Endodermal cell (in vitro differentiated cells): ENCODE results near the gene TMEM164. TPM values are rescaled to one million over a fixed set of nuclear protein-coding genes. Genes with fewer than 3 reads are reported as not detected.
"Not testable (repeated sequence)": the region's sequence is repeated elsewhere in the genome, so short reads cannot be mapped to it uniquely, and the experiment has no call there.

Experiments used
- DNase-seq: peaks from one replicate; pipeline ENCODE4 v3.0.0-alpha.2; 2017
- H3K27ac ChIP-seq: 2 replicates; pipeline ENCODE4 v1.5.1; 2013; ENCODE audit warnings: mild to moderate bottlenecking, low read depth, low read length, moderate library complexity
- H3K27me3 ChIP-seq: 2 replicates; pipeline ENCODE4 v1.6.1; 2013; ENCODE audit warnings: mild to moderate bottlenecking, low read length, moderate library complexity; ENCODE audit not compliant: insufficient read depth, control insufficient read depth, poor library complexity, severe bottlenecking
- H3K36me3 ChIP-seq: 2 replicates; pipeline ENCODE4 v1.7.0; 2013; ENCODE audit warnings: mild to moderate bottlenecking, low read length, moderate library complexity; ENCODE audit not compliant: control insufficient read depth, insufficient read depth
- H3K4me1 ChIP-seq: one replicate; pipeline ENCODE4 v1.7.0; 2013; ENCODE audit warnings: low read length; ENCODE audit not compliant: control insufficient read depth, insufficient read depth
- H3K4me3 ChIP-seq: 2 replicates; pipeline ENCODE4 v1.5.1; 2013; ENCODE audit warnings: mild to moderate bottlenecking, low read length, moderate library complexity
- H3K9ac ChIP-seq: 2 replicates; pipeline ENCODE4 v1.6.1; 2013; ENCODE audit warnings: mild to moderate bottlenecking, low read length, moderate library complexity; ENCODE audit not compliant: poor library complexity, severe bottlenecking; ENCODE audit errors: extremely low read depth
- H3K9me3 ChIP-seq: 2 replicates; pipeline ENCODE4 v1.6.1; 2013; ENCODE audit warnings: mild to moderate bottlenecking, low read length, moderate library complexity; ENCODE audit not compliant: control insufficient read depth
- H3K27ac Mint-ChIP-seq: 2 replicates; pipeline ENCODE4 v1.8.0; 2020; ENCODE audit warnings: mixed read lengths
- H3K27me3 Mint-ChIP-seq: 2 replicates; pipeline ENCODE4 v1.8.0; 2021; ENCODE audit warnings: mild to moderate bottlenecking, mixed read lengths; ENCODE audit not compliant: insufficient read depth
- H3K36me3 Mint-ChIP-seq: 2 replicates; pipeline ENCODE4 v1.8.0; 2020; ENCODE audit warnings: low read depth, mixed read lengths
- H3K4me1 Mint-ChIP-seq: 2 replicates; pipeline ENCODE4 v1.8.0; 2020; ENCODE audit warnings: mixed read lengths
- H3K4me3 Mint-ChIP-seq: 2 replicates; pipeline ENCODE4 v1.8.0; 2020; ENCODE audit warnings: mild to moderate bottlenecking, moderate library complexity, mixed read lengths
- H3K9me3 Mint-ChIP-seq: 2 replicates; pipeline ENCODE4 v1.8.0; 2020; ENCODE audit warnings: mild to moderate bottlenecking, mixed read lengths
- CTCF ChIP-seq: fragments of 200-600 bp; sonication (generic); conservative IDR thresholded peaks from 2 replicates; pipeline ENCODE4 v1.5.0; 2021; ENCODE audit warnings: antibody characterized with exemption, mild to moderate bottlenecking
- WGBS, 2 experiments: methylation state at CpG; one replicate each; pipeline versions ENCODE4 v1.1.5 to v1.1.7; 2013; ENCODE audit warnings: missing lambda C conversion rate in 2 of 2, mixed read lengths in 1 of 2; ENCODE audit not compliant: insufficient coverage in 1 of 2, insufficient read length in 1 of 2; 5-methylcytosine and 5-hydroxymethylcytosine counted together
- total RNA-seq, 2 donors: library from RNA; stranded (reverse); fragmentation: NEBNext Ultra II Directional in 1 of 2; extraction: Animal tissue kit (Norgen Biotek cat#: 25700) in 1 of 2; gene quantifications; 2 replicates in 1 of 2; 3 replicates in 1 of 2; pipeline ENCODE4 v1.2.1, GENCODE V29; 2021

Gene TMEM164
- total RNA-seq, 2 donors from 2014 or later = 30.4 to 50.7 TPM

GRCh38 chrX:109974906-109975655 is 27.8 kb upstream of the TMEM164 start:
- Mint-ChIP-seq H3K4me1 (peaks cover 6% of the 10 kb centered on the region), H3K36me3 (no peaks in the 10 kb centered on the region), H3K27me3 (peaks cover 14% of the 10 kb centered on the region), H3K4me3 (no peak overlapping the region), H3K27ac (no peak overlapping the region), H3K9me3 (no peaks in the 10 kb centered on the region)
- no peak for DNase-seq
- Histone ChIP-seq H3K9ac (no peak overlapping the region), H3K4me1 (no peaks in the 10 kb centered on the region), H3K27ac (no peak overlapping the region), H3K36me3 (no peaks in the 10 kb centered on the region), H3K4me3 (no peak overlapping the region), H3K9me3 (no peaks in the 10 kb centered on the region), H3K27me3 (no peaks in the 10 kb centered on the region)
- no peak for TF ChIP-seq CTCF
- 100% methylated on average over 1 of the region's 1 CpG; no CpG with 5 or more reads in 1 of the 2 experiments for WGBS, 2 experiments

- not testable (repeated sequence) for H3K36me3 ChIP-seq, H3K4me1 ChIP-seq, H3K4me3 Mint-ChIP-seq, H3K27ac Mint-ChIP-seq, H3K27ac ChIP-seq, H3K4me3 ChIP-seq, H3K9me3 Mint-ChIP-seq, H3K9me3 ChIP-seq, H3K9ac ChIP-seq, H3K36me3 Mint-ChIP-seq, H3K4me1 Mint-ChIP-seq, H3K27me3 ChIP-seq, DNase-seq
- WGBS, 2 experiments = 94% methylated on average over 2 of the region's 4 CpGs; no CpG with 5 or more reads in 1 of the 2 experiments
- H3K27me3 Mint-ChIP-seq = peaks cover 11% of the 10 kb centered on the region
Measured at GRCh38 chrX:109985210-109985609, 17.7 kb upstream of the TMEM164 start.

- H3K27ac Mint-ChIP-seq = no peak overlapping the region
- DNase-seq = no peak
Measured at GRCh38 chrX:109987884-109988283, 15.0 kb upstream of the TMEM164 start.

More at GRCh38 chrX:109987884-109988283, 15.0 kb upstream of the TMEM164 start:
- H3K36me3 ChIP-seq = no peaks in the 10 kb centered on the region
- H3K27ac ChIP-seq = no peak overlapping the region
- H3K4me3 Mint-ChIP-seq = no peak overlapping the region
- TF ChIP-seq CTCF = no peak
- peaks cover 14% of the 10 kb centered on the region for H3K27me3 Mint-ChIP-seq
- no peak overlapping the region for H3K9ac ChIP-seq
- H3K27me3 ChIP-seq = no peaks in the 10 kb centered on the region
- no peak overlapping the region for H3K4me3 ChIP-seq
- H3K4me1 ChIP-seq = no peaks in the 10 kb centered on the region
- H3K9me3 Mint-ChIP-seq = no peaks in the 10 kb centered on the region
- WGBS, 2 experiments = 100% methylated on average over 1 to 2 of the region's 2 CpGs
- H3K4me1 Mint-ChIP-seq = peaks cover 18% of the 10 kb centered on the region
- no peaks in the 10 kb centered on the region for H3K36me3 Mint-ChIP-seq
- H3K9me3 ChIP-seq = no peaks in the 10 kb centered on the region
